ENCODE results near the gene TEX55. TPM values are rescaled to one million over a fixed set of nuclear protein-coding genes. Genes with fewer than 3 reads are reported as not detected.

Gene TEX55
- total and polyA plus RNA-seq, 9 of the 15 experiments (the other 6 are each of a cell fraction or from before 2014, with no cell fraction given): not detected

DNA sequence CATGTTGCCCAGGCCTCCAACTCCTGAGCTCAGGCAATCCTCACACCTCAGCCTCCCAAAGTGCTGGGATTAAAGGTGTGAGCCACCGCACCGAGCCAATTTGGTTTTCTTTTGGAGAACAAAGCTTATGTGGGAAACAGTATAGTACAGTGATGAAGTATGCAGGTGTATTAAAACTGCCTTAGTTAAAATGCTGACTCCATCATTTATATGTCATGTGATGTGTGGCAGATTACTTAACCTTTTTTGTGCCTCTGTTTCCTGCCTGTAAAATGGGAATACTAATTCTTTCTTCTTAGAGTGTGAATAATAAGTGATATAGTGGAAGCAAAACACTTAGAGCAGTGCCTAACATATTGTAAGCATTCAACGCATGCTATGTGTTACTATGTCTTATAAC is 48.0 kb upstream of the TEX55 start:
- ATAC-seq (no peak), FAIRE-seq (no peak), DNase-seq (ENCODE audit: extremely low read depth in 1 of 4, low spot score in 3 of 4) (no peak)
- H4K20me1 ChIP-seq (replicated peaks; ENCODE audit: control insufficient read depth, insufficient read depth, low read length): no peaks in the 10 kb centered on the region
- no peak overlapping the region for H2AFZ ChIP-seq (ENCODE audit: low read depth, low read length)
- BruUV-seq (replicated peaks): no TSS peak
- no peaks in the 10 kb centered on the region for H3K4me1 ChIP-seq (replicated peaks in 1 of 2; ENCODE audit: control insufficient read depth in 2 of 2, insufficient read depth in 2 of 2, low read length in 2 of 2)
- no peaks in the 10 kb centered on the region for H3K9me3 ChIP-seq (replicated peaks; ENCODE audit: control insufficient read depth, insufficient read depth, low read depth, low read length)
- no peak for TF ChIP-seq ZNF586 (CRISPR knock-in tag; conservative IDR thresholded peaks at IDR 0.05)
- TF ChIP-seq MAFG (tag; conservative IDR thresholded peaks at IDR 0.05): peak; percentile 48
- TF ChIP-seq C11orf30 (IDR thresholded peaks at IDR 0.05; ENCODE audit: low read depth): peak; percentile 60
- TF ChIP-seq SP2 (IDR thresholded peaks at IDR 0.05; ENCODE audit: extremely low read depth, low read depth, low read length, poor library complexity, severe bottlenecking): no peak
- TF ChIP-seq MAFK (IDR thresholded peaks at IDR 0.05; ENCODE audit: low read length): peak; percentile 46; the same call in 1 of the 2 replicates
- TF ChIP-seq ZNF316 (IDR thresholded peaks at IDR 0.05): peak; percentile 77
- TF ChIP-seq MAFF (IDR thresholded peaks at IDR 0.05; ENCODE audit: low read length): peak; percentile 50
- no peak overlapping the region for H3K27ac ChIP-seq (ENCODE audit: extremely low read depth, low read depth, low read length)
- intact Hi-C loops (cut with micrococcal nuclease) (loop anchor here (1.0 to 10.0 kb wide), 3 partner anchors 61 to 587 kb away; no protein-coding TSS in a partner anchor), in situ Hi-C loops (cut with MboI) (no loop called here)
- WGBS (ENCODE audit: insufficient coverage, low coverage, missing lambda C conversion rate): 4% methylated on average over 3 of the region's 3 CpGs
- ChIA-PET CTCF (ENCODE audit: low intra/inter-chr PET ratio) (interaction anchor here (0.6 to 5.1 kb wide), 2 partner anchors 214 to 454 kb away, joined by 3 to 83 read pairs; no protein-coding TSS in a partner anchor), POLR2A (no interaction called here)
- no peak overlapping the region for H3K4me3 ChIP-seq
- H3K9me1 ChIP-seq (ENCODE audit: control insufficient read depth, insufficient read depth, low read length): no peaks in the 10 kb centered on the region
- no peaks in the 10 kb centered on the region for H3K79me2 ChIP-seq (ENCODE audit: control insufficient read depth, insufficient read depth, low read length)
- H3K27me3 ChIP-seq (ENCODE audit: control insufficient read depth in 2 of 2, insufficient read depth in 2 of 2, low read length in 2 of 2): no peaks in the 10 kb centered on the region
- H3K9ac ChIP-seq (ENCODE audit: insufficient read depth in 1 of 2, low read depth in 2 of 2, low read length in 2 of 2): no peak overlapping the region
- no peaks in the 10 kb centered on the region for H3K36me3 ChIP-seq (ENCODE audit: control insufficient read depth, insufficient read depth, low read length)
- no peak overlapping the region for H3K4me2 ChIP-seq (ENCODE audit: insufficient read depth, low read length)
